ENCODE measurements around the gene CAND1. TPM values are rescaled to one million over a fixed set of nuclear protein-coding genes. Genes with fewer than 3 reads are reported as not detected.

Gene CAND1
- total and polyA plus RNA-seq, 2 of the 8 experiments (the other 6 are each of a cell fraction or from before 2014, with no cell fraction given) = 39.4 to 271 TPM

- Histone ChIP-seq H2AK5ac (ENCODE audit: low read depth, low read length) (no peak overlapping the region), H2BK12ac (ENCODE audit: low read depth, low read length) (no peak overlapping the region), H4K20me1 (replicated peaks in 1 of 2; ENCODE audit: control insufficient read depth in 1 of 2, insufficient read depth in 2 of 2, low read length in 2 of 2) (no peaks in the 10 kb centered on the region), H3K4me3 (ENCODE audit: extremely low read depth in 1 of 4, insufficient read depth in 2 of 4, low read depth in 3 of 4, low read length in 4 of 4) (no peak overlapping the region), H3K23me2 (ENCODE audit: low read depth, low read length) (no peaks in the 10 kb centered on the region), H3K27ac (ENCODE audit: low read depth, low read length) (no peak overlapping the region), H2AFZ (ENCODE audit: low read length) (no peak overlapping the region), H4K5ac (ENCODE audit: insufficient read length, low read depth, low read length) (no peak overlapping the region), H3K18ac (ENCODE audit: extremely low read depth, low read length) (no peak overlapping the region), H4K8ac (ENCODE audit: extremely low read depth, insufficient read depth, low read length) (no peak overlapping the region), H4K91ac (replicated peaks; ENCODE audit: insufficient read length, low read length) (no peak overlapping the region), H3K9ac (replicated peaks in 1 of 4; ENCODE audit: extremely low read depth in 1 of 4, low read depth in 3 of 4, low read length in 3 of 4) (no peak overlapping the region), H3K23ac (ENCODE audit: insufficient read length) (no peak overlapping the region), H3K36me3 (ENCODE audit: control insufficient read depth in 2 of 4, insufficient read depth in 4 of 4, low read length in 3 of 4) (no peaks in the 10 kb centered on the region), H3K27me3 (replicated peaks in 1 of 4; ENCODE audit: control insufficient read depth in 3 of 4, extremely low read depth in 1 of 4, insufficient read depth in 3 of 4, low read length in 3 of 4) (no peaks in the 10 kb centered on the region), H3K9me3 (ENCODE audit: insufficient read depth in 2 of 2, low read depth in 1 of 2, low read length in 1 of 2) (peaks cover 2 to 5% of the 10 kb centered on the region in 2 experiments; a peak in 3 of 4 replicates), H2BK15ac (ENCODE audit: low read length) (no peak overlapping the region), H3K79me2 (ENCODE audit: control insufficient read depth in 1 of 2, insufficient read depth in 2 of 2, low read length in 2 of 2) (no peaks in the 10 kb centered on the region), H3K4me2 (ENCODE audit: insufficient read depth in 1 of 2, low read depth in 2 of 2, low read length in 2 of 2) (no peak overlapping the region), H3K4me1 (replicated peaks in 1 of 4; ENCODE audit: control insufficient read depth in 3 of 4, insufficient read depth in 4 of 4, low read length in 3 of 4) (peaks cover 0 to 3% (median 0%) of the 10 kb centered on the region in 4 experiments; a peak in 2 of 7 replicates), H3K4ac (replicated peaks; ENCODE audit: insufficient read length, low read depth, low read length) (no peak overlapping the region), H3K79me1 (ENCODE audit: low read depth, low read length) (no peaks in the 10 kb centered on the region), H3K56ac (replicated peaks; ENCODE audit: insufficient read length, low read depth, low read length) (no peak overlapping the region), H2BK20ac (ENCODE audit: low read length) (no peak overlapping the region), H3K14ac (ENCODE audit: insufficient read length) (no peak overlapping the region), H2BK120ac (replicated peaks; ENCODE audit: low read depth, low read length) (no peak overlapping the region), H2BK5ac (ENCODE audit: low read depth, low read length) (no peak overlapping the region)
- CTCF ChIA-PET (ENCODE audit: partially characterized antibody) = interaction anchor here (1.2 kb wide), 1 partner anchor 68 kb away, joined by 3 read pairs; no protein-coding TSS in a partner anchor
- FAIRE-seq (no peak), DNase-seq (ENCODE audit: low read depth in 1 of 2, low spot score in 2 of 2) (no peak)
- 93% methylated on average over 6 of the region's 6 CpGs; no CpG with 5 or more reads in 1 of the 2 experiments for WGBS, 2 experiments (ENCODE audit: extremely low coverage in 1 of 2, insufficient coverage in 1 of 2, insufficient read length in 1 of 2, insufficient replicate concordance in 2 of 2, low coverage in 1 of 2, low lambda C conversion rate in 2 of 2, missing lambda C conversion rate in 1 of 2)
- POLR2A ChIA-PET (ENCODE audit: partially characterized antibody) = no interaction called here
- TF ChIP-seq TCF12 (IDR thresholded peaks at IDR 0.05; ENCODE audit: low read depth, low read length) = no peak
- TF ChIP-seq BRCA1 (IDR thresholded peaks at IDR 0.05; ENCODE audit: low read depth, low read length) = no peak
- TF ChIP-seq SIN3A (conservative IDR thresholded peaks at IDR 0.05 in 1 of 2, IDR thresholded peaks at IDR 0.05 in 1 of 2; ENCODE audit: low read depth in 1 of 2, low read length in 2 of 2) = no peak
- no peak for TF ChIP-seq CBX8 (IDR thresholded peaks at IDR 0.05; ENCODE audit: borderline replicate concordance, low read depth, low read length)
- no peak for TF ChIP-seq KDM4A (IDR thresholded peaks at IDR 0.05; ENCODE audit: low read depth, low read length, severe bottlenecking)
These were observed 93.4 kb downstream of the CAND1 start for GRCh38 chr12:67362526-67362925.
